Loucy (cell line): Measurements from ENCODE around the gene PFDN5.
"Not testable (repeated sequence)": the region's sequence is repeated elsewhere in the genome, so short reads cannot be mapped to it uniquely, and the experiment has no call there.

Source experiments
- H2AFZ ChIP-seq: fragments of 200-600 bp; sonication (generic); 2 replicates; pipeline ENCODE4 v1.6.0; 2016; ENCODE audit warnings: antibody characterized with exemption, mild to moderate bottlenecking, low read length, moderate library complexity
- H3F3A ChIP-seq: fragments of 200-600 bp; 2 replicates; pipeline ENCODE4 v1.6.0; 2016; ENCODE audit warnings: antibody characterized with exemption, low read depth, mild to moderate bottlenecking
- H3K27me3 ChIP-seq: fragments of 200-600 bp; sonication (generic); 2 replicates; pipeline ENCODE4 v1.6.1; 2014; ENCODE audit warnings: low read length, mild to moderate bottlenecking; ENCODE audit not compliant: insufficient read depth, poor library complexity, severe bottlenecking
- H3K36me3 ChIP-seq: fragments of 200-600 bp; sonication (generic); 2 replicates; pipeline ENCODE4 v1.6.1; 2016; ENCODE audit warnings: low read length; ENCODE audit not compliant: insufficient read depth
- H3K4me1 ChIP-seq: fragments of 200-600 bp; sonication (generic); 2 replicates; pipeline ENCODE4 v1.5.1; 2014; ENCODE audit warnings: low read length, mild to moderate bottlenecking; ENCODE audit not compliant: insufficient read depth, poor library complexity, severe bottlenecking
- H3K4me2 ChIP-seq: fragments of 200-600 bp; sonication (generic); 2 replicates; pipeline ENCODE4 v1.6.0; 2014; ENCODE audit warnings: antibody characterized with exemption, low read length, low read depth, mild to moderate bottlenecking; ENCODE audit not compliant: poor library complexity, severe bottlenecking
- H3K4me3 ChIP-seq: fragments of 200-600 bp; sonication (generic); 2 replicates; pipeline ENCODE4 v1.5.1; 2014; ENCODE audit warnings: low read length, mild to moderate bottlenecking, mixed read lengths; ENCODE audit not compliant: poor library complexity, severe bottlenecking
- H3K79me2 ChIP-seq: fragments of 200-600 bp; sonication (generic); 2 replicates; pipeline ENCODE4 v1.6.1; 2014; ENCODE audit warnings: low read length; ENCODE audit not compliant: insufficient read depth
- H3K9ac ChIP-seq: fragments of 200-600 bp; sonication (generic); 2 replicates; pipeline ENCODE4 v1.6.0; 2014; ENCODE audit warnings: mild to moderate bottlenecking, low read depth, low read length, moderate library complexity; ENCODE audit not compliant: poor library complexity, severe bottlenecking
- H3K9me2 ChIP-seq: fragments of 200-600 bp; sonication (generic); replicated peaks from 2 replicates; pipeline ENCODE4 v1.6.1; 2016; ENCODE audit warnings: low read depth, low read length, mixed read lengths
- H3K9me3 ChIP-seq: fragments of 200-600 bp; sonication (generic); 2 replicates; pipeline ENCODE4 v1.6.1; 2014; ENCODE audit warnings: mild to moderate bottlenecking, antibody characterized with exemption, low read length, low read depth; ENCODE audit not compliant: insufficient read depth
- H4K20me1 ChIP-seq: fragments of 200-600 bp; sonication (generic); 2 replicates; pipeline ENCODE4 v1.6.0; 2014; ENCODE audit warnings: antibody characterized with exemption, low read length, mild to moderate bottlenecking; ENCODE audit not compliant: insufficient read depth, poor library complexity, severe bottlenecking
- CTCF ChIP-seq: fragments of 200-600 bp; sonication (generic); conservative IDR thresholded peaks from 2 replicates; pipeline ENCODE4 v1.5.1; 2014; ENCODE audit warnings: mild to moderate bottlenecking, antibody characterized with exemption, low read length
- EZH2phosphoT487 ChIP-seq: fragments of 200-600 bp; IDR thresholded peaks from 2 replicates; pipeline ENCODE4 v1.6.1; 2018; ENCODE audit warnings: antibody characterized with exemption, mild to moderate bottlenecking, moderate library complexity, borderline replicate concordance

Gene PFDN5

GRCh38 chr12:53330671-53331070 lies 35.3 kb downstream of the PFDN5 start:
- Histone ChIP-seq H3K36me3 (no peaks in the 10 kb centered on the region), H3K4me2 (no peak overlapping the region), H3K79me2 (0 out of 2 replicates have a peak, but pooled peaks cover 4% of the 10 kb centered on the region), H2AFZ (no peak overlapping the region), H3K9me2 (no peaks in the 10 kb centered on the region), H3K9ac (no peak overlapping the region), H3K9me3 (no peaks in the 10 kb centered on the region), H3K4me3 (no peak overlapping the region), H3K4me1 (peaks cover 5% of the 10 kb centered on the region), H3F3A (no peaks in the 10 kb centered on the region), H4K20me1 (no peaks in the 10 kb centered on the region), H3K27me3 (no peaks in the 10 kb centered on the region)
- TF ChIP-seq CTCF, result no peak
- no peak for TF ChIP-seq EZH2phosphoT487

GRCh38 chr12:53332339-53332738 lies 37.0 kb downstream of the PFDN5 start:
- H3F3A ChIP-seq, H3K27me3 ChIP-seq, H4K20me1 ChIP-seq, H2AFZ ChIP-seq, H3K4me2 ChIP-seq, H3K9ac ChIP-seq, H3K9me2 ChIP-seq, H3K4me3 ChIP-seq, H3K9me3 ChIP-seq, H3K36me3 ChIP-seq, H3K4me1 ChIP-seq, H3K79me2 ChIP-seq: not testable (repeated sequence)

GRCh38 chr12:53332744-53333143 lies 37.4 kb downstream of the PFDN5 start:
- no peaks in the 10 kb centered on the region for H3K9me3 ChIP-seq
- H3K27me3 ChIP-seq, result no peaks in the 10 kb centered on the region
- no peaks in the 10 kb centered on the region for H3K36me3 ChIP-seq
- H3K4me3 ChIP-seq, result no peak overlapping the region
- H2AFZ ChIP-seq, result no peak overlapping the region
- H3K9me2 ChIP-seq, result no peaks in the 10 kb centered on the region
- H3K4me1 ChIP-seq, result peaks cover 3% of the 10 kb centered on the region
- no peaks in the 10 kb centered on the region for H4K20me1 ChIP-seq
- TF ChIP-seq EZH2phosphoT487 (no peak), CTCF (no peak)
- no peaks in the 10 kb centered on the region for H3F3A ChIP-seq
- no peak overlapping the region for H3K9ac ChIP-seq
- no peaks in the 10 kb centered on the region for H3K79me2 ChIP-seq
- H3K4me2 ChIP-seq, result no peak overlapping the region

GRCh38 chr12:53333289-53333688 lies 37.9 kb downstream of the PFDN5 start:
- Histone ChIP-seq H3K79me2 (no peaks in the 10 kb centered on the region), H3K4me2 (no peak overlapping the region), H3K9ac (no peak overlapping the region), H3K4me1 (peaks cover 8% of the 10 kb centered on the region), H2AFZ (no peak overlapping the region), H3F3A (no peaks in the 10 kb centered on the region), H3K27me3 (no peaks in the 10 kb centered on the region), H3K9me3 (no peaks in the 10 kb centered on the region), H3K4me3 (no peak overlapping the region), H4K20me1 (no peaks in the 10 kb centered on the region), H3K36me3 (no peaks in the 10 kb centered on the region), H3K9me2 (no peaks in the 10 kb centered on the region)
- TF ChIP-seq EZH2phosphoT487 (no peak), CTCF (no peak)
